IPS DF 19.7 (cell line): ENCODE results near the gene CCDC97.

Experiments
- DNase-seq: peaks from one replicate; pipeline ENCODE4 v3.0.0-alpha.2; 2013; ENCODE audit warnings: low read depth, low spot score

The CCDC97 gene

DNA sequence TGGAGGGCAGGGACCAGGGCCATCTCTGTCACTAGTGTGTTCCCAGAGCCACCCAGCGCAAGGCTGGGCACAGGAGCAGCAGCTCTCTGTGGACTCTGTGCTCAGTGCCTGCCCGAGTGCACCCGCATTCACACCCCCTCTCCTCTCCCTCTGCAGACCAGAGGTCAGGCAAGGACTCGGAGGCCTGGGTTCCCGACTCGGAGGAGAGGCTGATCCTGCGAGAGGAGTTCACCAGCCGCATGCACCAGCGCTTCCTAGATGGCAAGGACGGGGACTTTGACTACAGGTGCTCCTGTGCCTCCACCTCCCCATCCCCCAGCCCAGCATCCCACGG is 10.2 kb downstream of the CCDC97 start:
- no peak for DNase-seq

DNA sequence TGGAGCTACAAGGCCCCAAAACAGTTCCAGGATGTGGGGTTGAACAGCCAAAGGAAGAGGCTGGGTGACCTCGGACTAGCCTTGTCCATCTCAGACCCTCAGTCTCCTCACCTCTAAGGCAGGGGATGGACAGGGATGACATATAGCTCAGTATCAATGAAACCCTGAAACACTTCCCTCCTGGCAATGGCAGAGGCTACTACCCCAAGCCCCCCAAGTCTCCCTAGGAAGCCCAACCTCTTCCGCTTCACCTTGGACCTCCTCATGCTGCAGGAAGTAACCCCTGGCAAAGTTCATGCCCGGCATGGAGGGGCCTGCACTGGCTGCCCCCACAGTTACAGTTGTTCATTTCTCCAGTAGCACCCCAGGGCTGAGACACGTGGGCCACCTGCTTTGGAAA is 10.6 kb downstream of the CCDC97 start:
- no peak for DNase-seq

- DNase-seq: no peak
Measured at GRCh38 chr19:41321204-41321599, 11.2 kb downstream of the CCDC97 start.

DNA sequence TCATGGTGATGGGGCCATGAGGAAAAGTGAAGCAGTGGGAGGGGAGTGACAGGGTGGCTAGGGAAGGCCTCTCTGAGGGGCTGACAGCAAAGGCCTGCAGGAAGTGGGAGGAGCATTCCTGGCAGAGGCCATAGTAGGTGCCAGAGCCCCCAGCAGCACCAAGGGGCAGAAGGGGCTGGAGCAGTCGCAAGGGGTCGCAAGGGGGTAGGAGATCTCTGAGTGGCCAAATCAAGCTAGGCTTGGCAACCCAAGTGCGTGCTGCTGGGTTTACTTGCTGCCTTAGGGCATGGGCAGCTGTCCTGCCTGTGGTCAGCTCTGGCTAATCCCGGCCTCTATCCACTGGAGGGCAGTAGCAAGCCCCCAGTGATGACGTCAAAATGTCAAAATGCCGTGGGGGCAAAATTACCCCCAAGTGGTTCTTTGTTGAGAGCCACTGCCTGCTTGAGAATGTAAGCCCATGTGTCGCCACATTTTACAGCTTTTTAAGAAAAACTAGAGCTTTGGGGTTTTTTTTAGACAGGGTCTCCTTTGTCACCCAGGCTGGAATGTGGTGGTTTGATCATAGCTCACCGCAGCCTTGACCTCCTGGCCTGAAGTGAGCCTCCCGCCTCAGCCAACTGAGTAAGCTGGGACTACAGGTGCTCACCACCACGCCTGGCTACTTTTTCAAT is 11.8 kb downstream of the CCDC97 start:
- no peak for DNase-seq

DNA sequence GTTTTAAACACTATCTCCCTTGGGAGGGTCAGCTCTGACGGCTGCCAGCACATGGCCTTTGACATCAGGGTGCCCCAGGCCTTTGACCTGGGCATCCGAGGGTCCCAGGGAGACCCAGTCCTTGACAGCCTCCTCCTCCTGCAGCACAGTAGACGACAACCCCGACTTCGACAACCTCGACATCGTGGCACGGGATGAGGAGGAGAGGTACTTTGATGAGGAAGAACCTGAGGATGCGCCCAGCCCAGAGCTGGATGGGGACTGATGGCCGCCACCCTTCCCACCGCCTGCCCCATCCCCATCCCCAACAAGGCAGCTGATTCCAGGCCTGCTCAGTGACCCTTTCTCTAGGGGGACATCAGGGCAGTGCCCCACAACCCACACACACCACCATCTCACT is 12.5 kb downstream of the CCDC97 start:
- no peak for DNase-seq

GRCh38 chr19:41323023-41323422 is 13.1 kb downstream of the CCDC97 start:
- DNase-seq: no peak

- DNase-seq: no peak
Measured at GRCh38 chr19:41323430-41324125, 13.6 kb downstream of the CCDC97 start.

DNA sequence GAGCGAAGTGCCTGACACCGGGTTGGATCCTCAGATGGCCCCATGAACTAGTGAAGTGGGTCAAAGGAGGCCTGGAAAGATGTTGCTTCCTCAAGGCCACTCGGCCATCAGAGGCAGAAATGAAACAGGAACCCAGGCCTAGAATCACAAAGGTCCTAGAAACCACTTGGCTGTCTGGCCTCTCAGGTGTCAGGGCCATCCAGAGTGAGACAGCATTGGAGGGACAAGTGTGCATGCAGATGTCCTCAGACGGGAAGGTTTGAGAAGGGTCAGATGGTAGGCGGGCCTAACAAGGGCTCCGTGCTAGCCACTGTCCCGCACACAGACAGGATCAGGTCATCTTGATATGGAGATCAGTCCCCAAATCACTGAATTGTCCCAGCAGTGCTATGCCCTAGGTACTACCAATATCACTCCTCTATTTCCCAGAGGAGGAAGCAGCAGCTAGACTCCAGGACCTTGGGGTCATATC is 14.3 kb downstream of the CCDC97 start:
- no peak for DNase-seq

- no peak for DNase-seq
Measured at GRCh38 chr19:41324921-41325639, 15.1 kb downstream of the CCDC97 start.

- no peak for DNase-seq
Measured at GRCh38 chr19:41325640-41325946, 15.6 kb downstream of the CCDC97 start.

DNA sequence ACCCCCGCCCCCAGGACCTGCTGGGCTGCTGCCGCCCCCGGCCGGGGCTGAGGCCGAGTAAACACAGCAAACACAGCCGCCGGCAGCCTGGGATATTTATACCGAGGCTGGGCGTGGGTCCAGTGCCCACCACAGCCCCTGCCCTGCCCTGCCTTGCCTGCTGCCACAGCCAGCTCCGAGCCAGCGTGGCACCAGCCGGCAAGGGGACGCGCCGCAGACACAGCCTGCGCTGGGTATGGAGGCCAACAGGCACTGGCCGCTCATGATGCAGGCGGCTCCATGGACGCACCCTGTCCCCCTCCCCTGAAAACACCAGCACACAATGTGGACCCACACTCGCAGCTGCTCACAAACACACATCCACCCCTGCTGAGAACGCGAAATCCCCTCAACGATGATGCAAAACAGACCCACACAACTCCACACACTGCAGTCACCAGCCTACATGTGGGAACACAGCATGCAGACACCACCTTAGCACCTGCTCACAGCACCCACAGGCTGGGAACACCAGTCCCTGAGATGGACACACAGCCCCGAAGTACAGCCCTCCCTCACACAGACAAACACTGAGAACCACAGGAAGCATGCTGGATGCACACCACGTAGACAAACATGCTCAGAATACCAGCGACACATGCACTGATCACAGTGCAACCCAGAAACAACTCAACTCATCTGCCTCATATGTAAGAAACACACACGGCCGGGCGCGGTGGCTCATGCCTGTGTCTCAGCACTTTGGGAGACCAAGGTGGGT is 16.2 kb downstream of the CCDC97 start:
- DNase-seq: no peak

GRCh38 chr19:41327076-41327575 is 17.2 kb downstream of the CCDC97 start:
- DNase-seq: no peak

GRCh38 chr19:41327576-41328156 is 17.7 kb downstream of the CCDC97 start:
- DNase-seq: no peak

DNA sequence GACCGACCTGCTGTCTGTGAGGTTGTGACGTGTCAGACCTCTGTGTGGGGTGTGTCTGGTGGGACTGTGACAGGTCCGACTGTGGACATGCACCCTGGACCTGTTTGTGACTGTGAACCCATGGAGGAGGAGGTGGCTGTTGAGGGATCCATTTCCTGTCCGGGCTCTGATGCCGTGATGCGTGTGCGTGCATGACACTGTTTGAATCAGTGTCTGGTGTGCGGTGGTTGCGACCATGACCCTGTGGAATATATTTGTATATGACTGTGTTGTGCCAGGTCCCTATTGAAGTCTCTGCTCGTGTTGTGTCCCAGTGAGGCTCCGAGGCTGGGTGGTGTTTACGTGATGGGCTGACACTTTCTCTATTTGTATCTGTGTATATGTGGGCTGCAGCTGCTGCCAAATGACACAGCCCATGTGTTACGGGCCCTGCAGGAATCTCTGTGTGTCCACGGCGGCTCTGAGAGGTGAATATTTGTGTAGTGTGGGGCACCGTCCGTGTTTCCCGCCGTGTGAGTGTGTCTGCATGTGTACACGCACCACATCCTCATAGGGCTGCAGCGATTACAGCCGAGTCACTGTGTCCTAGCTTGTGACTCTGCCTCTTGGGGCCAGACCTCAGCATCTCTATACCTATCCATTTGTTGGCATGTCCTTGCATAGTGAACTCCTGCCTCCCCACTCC is 18.3 kb downstream of the CCDC97 start:
- no peak for DNase-seq

- no peak for DNase-seq
Measured at GRCh38 chr19:41328842-41329225, 18.9 kb downstream of the CCDC97 start.

DNA sequence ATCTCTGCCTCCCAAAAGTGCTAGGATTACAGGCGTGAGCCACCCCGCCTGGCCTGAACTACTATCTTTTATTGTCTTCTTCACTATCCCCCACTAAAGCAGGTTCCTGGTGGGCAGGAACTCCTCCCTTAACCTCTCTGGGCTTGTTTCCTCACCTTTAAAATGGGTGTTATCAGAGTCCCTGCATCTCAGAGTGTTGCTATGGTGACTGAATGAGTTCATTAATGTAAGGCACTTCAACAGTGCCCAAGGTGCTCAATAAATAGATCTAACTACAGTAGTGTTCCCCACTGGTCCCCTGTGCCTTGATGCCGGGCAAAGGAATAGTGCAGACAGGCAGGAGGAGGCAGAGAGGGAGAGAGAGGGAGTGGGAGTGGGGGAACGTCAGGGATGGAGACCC is 20.5 kb downstream of the CCDC97 start:
- DNase-seq: no peak

- DNase-seq: no peak
Measured at GRCh38 chr19:41330946-41331678, 21.1 kb downstream of the CCDC97 start.

- no peak for DNase-seq
Measured at GRCh38 chr19:41332000-41332399, 22.0 kb downstream of the CCDC97 start.

DNA sequence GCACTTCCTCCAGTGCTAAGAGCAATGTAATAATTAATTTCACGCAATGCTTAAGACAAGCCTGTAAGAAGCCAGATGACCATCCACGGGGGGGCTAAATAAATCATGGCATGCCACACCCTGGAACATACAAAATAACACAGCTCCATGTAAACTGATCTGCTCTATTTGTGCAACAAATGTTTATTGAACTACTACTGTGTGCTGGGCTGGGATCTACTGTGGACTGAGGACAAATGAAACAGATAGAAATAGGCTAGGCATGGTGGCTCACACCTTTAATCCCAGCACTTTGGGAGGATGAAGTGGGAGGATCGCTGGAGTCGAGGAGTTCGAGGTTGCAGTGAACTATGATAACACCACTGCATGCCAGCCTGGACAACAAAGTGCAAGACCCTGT is 22.5 kb downstream of the CCDC97 start:
- no peak for DNase-seq

DNA sequence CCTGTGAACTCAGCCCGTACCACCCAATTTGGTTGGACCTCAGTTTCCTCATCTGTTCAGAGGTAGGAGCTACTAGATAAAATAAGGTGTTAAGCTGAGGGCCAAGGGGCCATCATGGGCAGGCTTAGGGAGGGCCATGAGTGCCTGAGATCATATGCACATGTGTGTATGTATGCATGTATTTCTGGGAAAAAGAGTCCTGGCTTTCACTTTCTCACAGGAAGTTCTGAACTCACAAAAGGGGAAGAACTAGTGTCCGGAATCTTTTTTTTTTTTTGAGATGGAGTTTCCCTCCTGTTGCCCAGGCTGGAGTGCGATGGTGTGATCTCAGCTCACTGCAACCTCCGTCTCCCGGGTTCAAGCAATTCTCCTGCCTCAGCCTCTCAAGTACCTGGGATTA is 24.8 kb downstream of the CCDC97 start:
- no peak for DNase-seq

DNA sequence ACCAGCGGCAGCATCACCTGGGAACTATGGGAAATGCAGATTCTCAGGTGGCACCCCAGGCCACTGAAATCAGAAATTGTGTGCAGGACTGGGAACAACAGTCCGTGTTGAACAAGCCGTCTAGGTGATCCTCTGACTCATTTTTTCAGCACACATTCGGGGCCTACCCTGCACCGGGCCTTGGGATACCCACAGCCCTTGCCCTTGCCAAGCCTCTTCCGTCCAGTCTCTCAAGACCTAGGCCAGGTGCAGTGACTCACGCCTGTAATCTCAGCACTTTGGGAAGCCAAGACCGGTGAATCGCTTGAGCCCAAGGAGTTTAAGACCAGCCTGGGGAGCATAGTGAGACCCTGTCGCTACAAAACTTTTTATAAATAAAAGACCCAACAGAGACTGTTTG is 25.5 kb downstream of the CCDC97 start:
- DNase-seq: no peak
